GM12891 (cell line): ENCODE measurements around the gene SECISBP2.

Source experiments
- PAX5 ChIP-seq: IDR thresholded peaks from 2 replicates; pipeline ENCODE4 v1.6.1; 2011; ENCODE audit warnings: low read length, moderate library complexity, mild to moderate bottlenecking; ENCODE audit not compliant: insufficient read depth, severe bottlenecking
- POLR2A ChIP-seq: IDR thresholded peaks from 2 replicates; pipeline ENCODE4 v1.6.1; 2011; ENCODE audit warnings: low read depth, low read length, control low read depth
- POLR2AphosphoS5 ChIP-seq: IDR thresholded peaks from 2 replicates; pipeline ENCODE4 v1.6.1; 2011; ENCODE audit warnings: low read depth, low read length, control low read depth
- POU2F2 ChIP-seq: IDR thresholded peaks from 2 replicates; pipeline ENCODE4 v1.6.1; 2011; ENCODE audit warnings: low read depth, mild to moderate bottlenecking, control low read depth, low read length, moderate library complexity
- SPI1 ChIP-seq: IDR thresholded peaks from 2 replicates; pipeline ENCODE4 v1.6.1; 2011; ENCODE audit warnings: low read depth, low read length, control low read depth
- TAF1 ChIP-seq: IDR thresholded peaks from 2 replicates; pipeline ENCODE4 v1.6.1; 2011; ENCODE audit warnings: low read depth, low read length, control low read depth

DNA sequence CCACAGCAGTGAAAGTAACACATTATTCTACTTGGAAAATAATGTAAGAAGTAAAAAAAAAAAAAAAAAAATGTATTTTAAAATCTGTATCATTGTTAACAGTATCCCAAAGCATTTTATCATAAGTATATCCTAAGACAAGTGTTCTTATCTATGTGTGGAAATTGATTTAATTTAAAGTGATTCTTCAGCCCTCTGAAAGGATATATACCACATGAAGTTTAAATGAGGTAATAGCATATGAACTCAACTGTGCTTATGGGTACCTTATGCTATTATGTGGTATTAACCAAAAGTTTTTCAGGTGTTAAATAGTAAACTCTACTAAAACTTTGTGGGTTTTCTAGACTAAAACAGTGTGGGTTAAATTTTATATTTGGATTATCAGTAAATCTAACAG, 2.8 kb upstream of the SECISBP2 start:
- no peak for TF ChIP-seq POLR2A
- TF ChIP-seq POLR2AphosphoS5, result no peak
- TF ChIP-seq TAF1, result no peak
- no peak for TF ChIP-seq SPI1
- no peak for TF ChIP-seq PAX5
- TF ChIP-seq POU2F2, result no peak
